K562 (cell line): ENCODE results near the gene MLST8. TPM values are rescaled to one million over a fixed set of nuclear protein-coding genes. Genes with fewer than 3 reads are reported as not detected.

Experiments used
- CEBPG ChIP-seq, 3 experiments: fragments of 200-800 bp in 1 of 3; sonication (Bioruptor generic) in 1 of 3; sonication (generic) in 1 of 3; formaldehyde crosslinking in 1 of 3; IDR thresholded peaks in 2 of 3; conservative IDR thresholded peaks in 1 of 3; 2 replicates each; pipeline versions ENCODE4 v1.6.1 to v1.8.0; 2016 to 2022; ENCODE audit warnings: missing compliant biosample characterization in 2 of 3, missing genetic modification characterization in 2 of 3, mild to moderate bottlenecking in 1 of 3, missing genetic modification reagents in 1 of 3
- CEBPZ ChIP-seq: fragments of 150-350 bp; IDR thresholded peaks from 2 replicates; pipeline ENCODE4 v1.6.1; 2014; ENCODE audit warnings: low read depth, mild to moderate bottlenecking, low read length, borderline replicate concordance
- E2F6 ChIP-seq, 2 experiments: IDR thresholded peaks; 2 replicates each; pipeline ENCODE4 v1.6.1; 2011; ENCODE audit warnings: borderline replicate concordance in 1 of 2, control low read depth in 1 of 2, low read depth in 1 of 2, low read length in 1 of 2, mild to moderate bottlenecking in 1 of 2, mixed read lengths in 1 of 2, moderate library complexity in 1 of 2; ENCODE audit not compliant: insufficient read depth in 1 of 2, insufficient read length in 1 of 2, poor library complexity in 1 of 2, severe bottlenecking in 1 of 2; ENCODE audit errors: extremely low read depth in 1 of 2
- EP300 ChIP-seq: IDR thresholded peaks from 2 replicates; pipeline ENCODE4 v1.6.1; 2012; ENCODE audit warnings: low read length, improper control_type of control experiment
- HLTF ChIP-seq: fragments of 450-650 bp; IDR thresholded peaks from 2 replicates; pipeline ENCODE4 v1.6.1; 2016
- ID3 ChIP-seq, 2 experiments: fragments of 250-450 bp in 1 of 2; fragments of 450-650 bp in 1 of 2; sonication (Bioruptor Pico) in 1 of 2; IDR thresholded peaks; 2 replicates each; pipeline versions ENCODE4 v1.6.1 to v1.8.0; 2016 to 2021; ENCODE audit warnings: mild to moderate bottlenecking in 2 of 2, moderate library complexity in 2 of 2, missing compliant biosample characterization in 1 of 2, missing genetic modification characterization in 1 of 2
- KDM2B ChIP-seq: fragments of 250-450 bp; sonication (Bioruptor Pico); IDR thresholded peaks from 2 replicates; pipeline ENCODE4 v1.8.0; 2021; ENCODE audit warnings: mild to moderate bottlenecking, moderate library complexity
- MCM2 ChIP-seq: fragments of 450-650 bp; IDR thresholded peaks from 2 replicates; pipeline ENCODE4 v1.6.1; 2017; ENCODE audit warnings: low read depth, mild to moderate bottlenecking
- RAD21 ChIP-seq, 2 experiments: fragments of 250-450 bp in 1 of 2; fragments of 450-650 bp in 1 of 2; sonication (Bioruptor Pico) in 1 of 2; formaldehyde crosslinking in 1 of 2; IDR thresholded peaks in 1 of 2; conservative IDR thresholded peaks in 1 of 2; 2 replicates each; pipeline versions ENCODE4 v1.4.0 to v1.8.0; 2020 to 2022; ENCODE audit warnings: mild to moderate bottlenecking in 2 of 2, moderate library complexity in 1 of 2
- RBBP5 ChIP-seq: fragments of 200-600 bp; sonication (generic); IDR thresholded peaks from 2 replicates; pipeline ENCODE4 v1.6.1; 2012; ENCODE audit warnings: borderline replicate concordance, mild to moderate bottlenecking, low read length, control low read depth, inconsistent platforms; ENCODE audit not compliant: insufficient read depth, poor library complexity, severe bottlenecking
- SIN3A ChIP-seq, 2 experiments: fragments of 150-350 bp in 1 of 2; IDR thresholded peaks; 2 replicates each; pipeline ENCODE4 v1.6.1; 2011 to 2016; ENCODE audit warnings: borderline replicate concordance in 2 of 2, low read depth in 2 of 2, low read length in 2 of 2, mild to moderate bottlenecking in 2 of 2, moderate library complexity in 2 of 2; ENCODE audit not compliant: control insufficient read depth in 1 of 2
- TCFL5 ChIP-seq: fragments of 250-450 bp; sonication (Bioruptor Pico); conservative IDR thresholded peaks from 2 replicates; pipeline ENCODE4 v1.6.1; 2021; ENCODE audit warnings: mild to moderate bottlenecking, moderate library complexity, matching md5 sums
- THRAP3 ChIP-seq: fragments of 450-650 bp; IDR thresholded peaks from 2 replicates; pipeline ENCODE4 v1.6.1; 2016; ENCODE audit warnings: mild to moderate bottlenecking, inconsistent platforms, borderline replicate concordance
- ZNF124 ChIP-seq: sonication (generic); formaldehyde crosslinking; IDR thresholded peaks from 2 replicates; pipeline ENCODE4 v1.8.1; 2022; ENCODE audit warnings: missing genetic modification reagents
- ZNF408 ChIP-seq: fragments of 250-450 bp; sonication (Bioruptor Pico); IDR thresholded peaks from 2 replicates; pipeline ENCODE4 v1.4.0; 2020; ENCODE audit warnings: low read depth, mild to moderate bottlenecking, moderate library complexity
- ZNF764 ChIP-seq: fragments of 250-450 bp; sonication (Bioruptor Pico); IDR thresholded peaks from 2 replicates; pipeline ENCODE4 v1.4.0; 2020; ENCODE audit warnings: low read depth, mild to moderate bottlenecking, moderate library complexity
- ZNF830 ChIP-seq: fragments of 250-450 bp; sonication (Bioruptor Pico); IDR thresholded peaks from 2 replicates; pipeline ENCODE4 v1.5.0; 2021; ENCODE audit warnings: mild to moderate bottlenecking
- polyA plus RNA-seq, 8 experiments: library from polyadenylated mRNA; depleted of rRNA in 4 of 8; stranded (reverse) in 5 of 8; unstranded in 3 of 8; fragments of >200 nt; fragmentation: Nextera tagmentation in 2 of 8; fragmentation: Illumina TruSeq in 1 of 8; extraction: Ambion mirVana in 2 of 8; extraction: Trizol in 1 of 8; gene quantifications; 2 replicates each; pipeline versions ENCODE4 v1.2.1 to v1.2.3, GENCODE V29; 2011 to 2014; ENCODE audit warnings: inconsistent platforms in 1 of 8, missing spikeins in 1 of 8
- total RNA-seq, 7 experiments: library from RNA; depleted of rRNA in 6 of 7; stranded (reverse); fragments of >200 nt in 6 of 7; fragmentation: Illumina TruSeq in 2 of 7; extraction: Trizol in 2 of 7; gene quantifications; 2 replicates each; pipeline versions ENCODE4 v1.2.1 to v1.2.3, GENCODE V29; 2011 to 2021; ENCODE audit warnings: low replicate concordance in 1 of 7
- TF ChIP-seq, protein P1 (sequence below): IDR thresholded peaks from 2 replicates; pipeline ENCODE4 v1.6.1; 2014; ENCODE audit warnings: antibody characterized with exemption

MLST8 gene
- total and polyA plus RNA-seq, 9 of the 15 experiments (the other 6 are each of a cell fraction or from before 2014, with no cell fraction given) = 1.5 to 116 (median 43.3) TPM

GRCh38 chr16:2223221-2223941 is 18.1 kb downstream of the MLST8 start, which contains the start of gene E4F1 (continued):
- TF ChIP-seq SIN3A (IDR thresholded peaks at IDR 0.05; ENCODE audit: borderline replicate concordance in 2 of 2, control insufficient read depth in 1 of 2, low read depth in 2 of 2, low read length in 2 of 2) = peak in 1 of 2 experiments; percentile 77; a peak in 2 of 4 replicates
- no peak for TF ChIP-seq CEBPZ
- TF ChIP-seq RBBP5 = peak; percentile 85
- TF ChIP-seq KDM2B (CRISPR knock-in tag) = peak; percentile 61; the same call in 1 of the 2 replicates
- TF ChIP-seq CEBPG (CRISPR knock-in tag; IDR thresholded peaks at IDR 0.05) = peak; percentile 98
- TF ChIP-seq CEBPG (tag; conservative IDR thresholded peaks at IDR 0.05 in 1 of 2, IDR thresholded peaks at IDR 0.05 in 1 of 2) = peak; percentile 93 to 95
- no peak for TF ChIP-seq ZNF830 (CRISPR knock-in tag)
- TF ChIP-seq HLTF = no peak
- TF ChIP-seq, protein P1, sequence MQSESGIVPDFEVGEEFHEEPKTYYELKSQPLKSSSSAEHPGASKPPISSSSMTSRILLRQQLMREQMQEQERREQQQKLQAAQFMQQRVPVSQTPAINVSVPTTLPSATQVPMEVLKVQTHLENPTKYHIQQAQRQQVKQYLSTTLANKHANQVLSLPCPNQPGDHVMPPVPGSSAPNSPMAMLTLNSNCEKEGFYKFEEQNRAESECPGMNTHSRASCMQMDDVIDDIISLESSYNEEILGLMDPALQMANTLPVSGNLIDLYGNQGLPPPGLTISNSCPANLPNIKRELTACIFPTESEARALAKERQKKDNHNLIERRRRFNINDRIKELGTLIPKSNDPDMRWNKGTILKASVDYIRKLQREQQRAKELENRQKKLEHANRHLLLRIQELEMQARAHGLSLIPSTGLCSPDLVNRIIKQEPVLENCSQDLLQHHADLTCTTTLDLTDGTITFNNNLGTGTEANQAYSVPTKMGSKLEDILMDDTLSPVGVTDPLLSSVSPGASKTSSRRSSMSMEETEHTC = no peak
- no peak for TF ChIP-seq ID3 (CRISPR knock-in tag; IDR thresholded peaks at IDR 0.05)
- no peak for TF ChIP-seq ID3 (tag; IDR thresholded peaks at IDR 0.05)
- no peak for TF ChIP-seq MCM2
- 0 out of 2 replicates have a peak, but pooled peaks have one; percentile 6 for TF ChIP-seq EP300
- TF ChIP-seq RAD21 (CRISPR knock-in tag; conservative IDR thresholded peaks at IDR 0.05 in 1 of 2, IDR thresholded peaks at IDR 0.05 in 1 of 2) = no peak
- TF ChIP-seq ZNF764 = no peak
- no peak for TF ChIP-seq THRAP3
- TF ChIP-seq ZNF408 (CRISPR knock-in tag) = no peak
- TF ChIP-seq TCFL5 (CRISPR knock-in tag) = no peak
- no peak for TF ChIP-seq ZNF124 (CRISPR knock-in tag)
- TF ChIP-seq E2F6 (IDR thresholded peaks at IDR 0.05; ENCODE audit: borderline replicate concordance in 1 of 2, extremely low read depth in 1 of 2, insufficient read depth in 1 of 2, insufficient read length in 1 of 2, low read depth in 1 of 2, low read length in 1 of 2, poor library complexity in 1 of 2, severe bottlenecking in 1 of 2) = peak in 1 of 2 experiments; percentile 47
